GM19397 (cell line): ENCODE results near the gene TRAF7.

Experiments used
- ATAC-seq: cut with Tn5 transposase; IDR thresholded peaks from one replicate; pipeline ENCODE4 v1.9.1; 2021; ENCODE audit warnings: mild to moderate bottlenecking, moderate library complexity; ENCODE audit not compliant: unreplicated experiment

The TRAF7 gene

DNA sequence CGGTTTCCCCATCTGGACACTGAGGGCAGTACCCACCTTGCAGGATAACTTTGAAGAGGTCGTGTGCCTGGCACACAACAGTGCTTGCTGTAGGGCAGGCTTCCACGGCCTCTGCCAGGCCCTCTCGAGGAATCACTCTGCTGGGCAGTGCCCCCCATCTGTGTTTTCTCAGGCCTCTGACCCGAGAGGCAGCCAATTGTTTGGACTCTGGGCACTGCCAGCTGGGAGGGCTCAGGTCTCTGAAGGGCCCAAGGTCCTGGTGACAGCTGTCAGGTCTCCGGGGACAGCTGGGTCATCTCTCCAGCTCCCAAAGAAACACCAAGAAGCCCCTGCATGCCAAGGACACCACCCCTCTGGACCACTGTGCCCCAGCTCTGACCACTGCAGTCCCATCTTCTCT, 8.2 kb upstream of the TRAF7 start:
- no peak for ATAC-seq

DNA sequence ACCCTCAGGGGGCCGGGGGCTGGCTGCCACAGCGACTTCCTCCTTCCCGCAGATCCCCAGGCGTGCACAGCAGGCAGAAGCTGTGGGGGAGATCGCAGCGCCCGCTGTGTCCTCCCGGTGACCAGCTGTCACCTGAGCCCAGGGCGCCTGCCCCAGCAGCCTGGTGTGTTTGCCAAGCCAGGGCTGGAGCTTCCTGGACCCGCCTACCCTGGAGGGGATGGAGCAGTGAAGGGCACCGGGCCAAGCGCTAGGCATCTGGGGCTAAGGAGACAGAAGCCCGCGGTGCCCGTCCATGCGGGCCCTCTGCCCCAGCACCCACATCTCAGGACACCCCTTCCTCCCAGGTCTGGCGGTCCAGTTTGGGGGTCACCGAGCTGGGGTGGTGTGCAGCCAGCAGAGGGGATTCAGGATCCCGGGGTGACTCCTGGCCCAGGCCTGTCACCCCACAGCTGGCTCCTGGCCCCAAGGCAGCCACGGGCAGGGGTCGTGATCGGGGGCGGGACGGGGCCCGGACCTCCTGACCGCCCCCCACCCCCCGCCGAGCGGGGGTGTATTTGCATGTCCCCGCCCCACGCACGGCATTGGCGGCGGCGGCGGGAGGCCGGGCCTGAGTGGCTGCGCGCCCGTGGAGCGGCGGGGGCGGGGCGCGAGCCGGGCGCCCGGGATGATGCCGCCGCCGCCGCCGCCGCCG, 7.5 kb upstream of the TRAF7 start, which contains the start of gene RAB26:
Gene RAB26, plus strand, starts transcription at position 645 of the 691 bp plus-strand sequence. CDS start 159 bp downstream, outside the sequence.
- no peak for ATAC-seq

DNA sequence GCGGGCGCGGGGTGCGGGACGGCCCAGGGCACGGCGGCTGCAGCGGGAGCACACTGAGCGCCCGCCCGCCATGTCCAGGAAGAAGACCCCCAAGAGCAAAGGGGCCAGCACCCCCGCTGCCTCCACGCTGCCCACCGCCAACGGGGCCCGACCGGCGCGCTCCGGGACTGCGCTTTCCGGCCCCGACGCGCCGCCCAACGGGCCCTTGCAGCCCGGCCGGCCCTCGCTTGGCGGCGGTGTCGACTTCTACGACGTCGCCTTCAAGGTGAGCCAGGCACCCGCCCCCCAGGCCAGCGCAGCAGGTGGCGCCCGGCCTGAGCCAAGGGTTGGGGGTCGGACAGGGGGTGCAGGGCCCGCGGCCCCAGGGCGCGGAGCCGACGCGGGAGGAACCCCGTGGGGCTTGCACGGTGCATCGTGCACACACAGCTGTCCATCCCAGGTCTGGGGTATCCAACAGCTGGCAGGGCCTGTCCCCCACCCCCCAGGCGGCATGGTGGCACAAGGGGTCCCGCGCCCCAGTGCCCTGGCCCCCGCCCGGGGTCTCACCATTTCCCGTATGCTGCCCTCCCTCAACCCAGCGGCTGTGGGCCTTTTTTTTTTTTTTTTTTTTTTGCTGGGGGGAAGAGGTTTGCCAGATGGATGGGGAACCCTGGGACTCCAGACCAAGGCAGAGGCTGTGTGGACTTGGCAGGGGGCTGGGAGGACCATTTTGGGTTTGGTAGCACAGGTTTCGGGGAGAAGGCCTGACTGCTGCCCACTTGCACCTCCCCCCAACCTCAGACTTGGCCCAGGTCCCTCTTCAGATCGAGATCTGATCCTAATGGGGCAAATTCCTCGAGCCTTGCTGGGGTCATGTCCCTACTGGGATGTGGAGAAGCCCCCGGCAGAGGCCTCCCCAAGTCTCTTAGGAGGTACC, 6.6 kb upstream of the TRAF7 start:
- no peak for ATAC-seq

DNA sequence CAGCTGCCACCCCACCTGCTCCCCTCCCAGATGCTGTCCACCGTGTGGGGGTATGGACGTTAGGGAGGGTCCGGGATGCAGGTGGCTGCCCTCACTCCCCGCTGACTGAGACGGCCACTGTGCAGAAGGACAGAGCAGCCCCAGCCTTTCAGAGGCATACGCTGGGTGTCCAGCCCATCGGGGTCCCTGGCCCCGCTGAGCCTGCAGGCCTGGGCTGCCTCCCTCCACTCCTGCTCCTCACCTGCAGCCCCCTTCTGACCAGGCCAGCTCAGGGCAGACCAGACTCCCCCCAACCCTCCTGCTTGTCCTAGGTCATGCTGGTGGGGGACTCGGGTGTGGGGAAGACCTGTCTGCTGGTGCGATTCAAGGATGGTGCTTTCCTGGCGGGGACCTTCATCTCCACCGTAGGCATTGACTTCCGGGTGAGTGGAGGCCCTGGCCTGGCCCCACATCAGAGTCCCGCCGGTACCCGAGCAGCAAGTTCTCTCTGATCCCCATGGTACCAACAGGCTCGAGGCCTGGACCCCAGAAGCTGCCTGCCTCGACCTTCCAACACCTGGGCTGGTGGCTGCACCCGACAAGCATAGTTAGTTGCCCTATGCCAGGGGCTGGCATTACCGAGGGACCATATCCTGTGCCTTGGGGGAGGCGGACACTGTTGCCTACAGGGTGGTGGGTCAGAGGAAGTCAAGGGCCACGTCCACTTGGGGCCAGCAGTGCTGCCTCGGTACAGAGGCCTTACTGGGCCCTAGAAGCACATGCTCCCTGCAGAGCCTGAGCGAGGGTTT, 5.8 kb upstream of the TRAF7 start:
- ATAC-seq: no peak

DNA sequence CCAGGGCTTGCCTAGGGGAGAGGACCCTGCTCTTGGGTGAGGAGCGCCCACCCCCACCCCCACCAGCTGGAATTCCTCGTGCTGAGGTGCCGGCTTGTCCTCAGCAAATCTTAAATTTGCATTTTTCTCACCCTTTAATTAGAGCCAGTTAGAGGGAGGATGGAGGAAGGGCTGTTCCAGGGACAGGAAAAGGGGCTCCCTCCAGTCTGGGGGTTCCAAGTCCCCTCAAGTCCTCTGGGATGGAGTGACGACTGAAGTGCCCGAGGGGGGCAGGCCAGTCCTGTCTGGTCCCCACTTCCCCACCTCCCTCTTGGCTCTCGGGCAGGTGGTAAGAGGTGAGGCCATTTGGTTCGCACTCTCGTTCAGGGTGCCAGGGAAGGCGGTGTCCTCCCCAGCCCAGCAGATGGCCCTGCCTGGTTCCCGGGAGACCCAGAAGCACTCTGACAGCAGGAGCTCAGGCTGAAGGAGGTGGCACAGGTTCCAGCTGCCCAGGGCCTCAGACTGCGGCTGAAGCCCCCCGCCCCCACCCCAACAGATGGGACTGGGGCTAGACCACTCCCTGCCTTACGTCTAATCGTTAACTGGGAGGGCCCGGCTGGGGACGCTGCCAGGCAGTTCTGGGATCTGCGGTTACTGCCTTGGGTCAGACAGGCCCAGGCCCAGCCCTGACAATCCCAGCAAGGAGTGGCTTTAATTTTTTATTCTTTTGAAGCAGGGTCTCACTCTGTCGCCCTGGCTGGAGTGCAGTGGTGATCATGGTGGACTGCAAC, 5.0 kb upstream of the TRAF7 start:
- ATAC-seq: no peak

DNA sequence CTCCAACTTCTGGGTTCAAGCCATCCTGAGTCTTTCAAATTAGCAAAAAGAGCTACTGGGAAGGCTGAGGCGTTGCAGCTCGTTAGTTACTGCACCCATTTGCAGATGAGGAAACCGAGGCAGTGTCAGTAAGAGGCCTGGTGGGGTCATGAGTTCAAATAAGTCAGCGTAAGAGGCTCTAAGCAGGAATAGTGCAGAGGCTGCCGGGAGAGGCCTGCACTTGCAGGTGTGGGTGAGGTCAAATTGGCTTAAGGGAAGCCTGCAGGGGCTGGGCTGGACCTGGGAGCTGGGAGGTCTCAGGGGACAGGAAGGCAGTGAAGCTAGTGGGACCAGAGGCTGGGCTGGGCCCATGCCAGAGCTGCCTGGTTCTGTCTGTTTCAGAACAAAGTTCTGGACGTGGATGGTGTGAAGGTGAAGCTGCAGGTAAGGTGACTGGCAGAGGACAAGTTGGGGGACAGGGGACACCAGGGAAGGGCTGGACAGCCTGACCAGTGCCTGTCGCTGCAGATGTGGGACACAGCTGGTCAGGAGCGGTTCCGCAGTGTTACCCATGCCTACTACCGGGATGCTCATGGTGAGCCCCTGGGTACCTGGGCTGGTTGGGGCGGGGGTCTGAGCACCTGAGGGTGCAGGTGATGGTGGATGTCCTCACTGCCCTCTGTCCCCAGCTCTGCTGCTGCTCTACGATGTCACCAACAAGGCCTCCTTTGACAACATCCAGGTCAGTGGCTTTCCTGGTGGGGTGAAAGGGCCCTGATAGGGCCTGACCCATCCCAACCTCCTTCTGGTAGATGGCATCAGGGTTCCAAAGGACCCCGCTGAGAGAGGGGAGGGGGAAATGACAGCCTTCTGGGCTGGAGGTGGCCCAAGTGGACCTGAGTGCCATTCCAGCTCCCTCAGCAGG, 4.1 kb upstream of the TRAF7 start:
- ATAC-seq: no peak

DNA sequence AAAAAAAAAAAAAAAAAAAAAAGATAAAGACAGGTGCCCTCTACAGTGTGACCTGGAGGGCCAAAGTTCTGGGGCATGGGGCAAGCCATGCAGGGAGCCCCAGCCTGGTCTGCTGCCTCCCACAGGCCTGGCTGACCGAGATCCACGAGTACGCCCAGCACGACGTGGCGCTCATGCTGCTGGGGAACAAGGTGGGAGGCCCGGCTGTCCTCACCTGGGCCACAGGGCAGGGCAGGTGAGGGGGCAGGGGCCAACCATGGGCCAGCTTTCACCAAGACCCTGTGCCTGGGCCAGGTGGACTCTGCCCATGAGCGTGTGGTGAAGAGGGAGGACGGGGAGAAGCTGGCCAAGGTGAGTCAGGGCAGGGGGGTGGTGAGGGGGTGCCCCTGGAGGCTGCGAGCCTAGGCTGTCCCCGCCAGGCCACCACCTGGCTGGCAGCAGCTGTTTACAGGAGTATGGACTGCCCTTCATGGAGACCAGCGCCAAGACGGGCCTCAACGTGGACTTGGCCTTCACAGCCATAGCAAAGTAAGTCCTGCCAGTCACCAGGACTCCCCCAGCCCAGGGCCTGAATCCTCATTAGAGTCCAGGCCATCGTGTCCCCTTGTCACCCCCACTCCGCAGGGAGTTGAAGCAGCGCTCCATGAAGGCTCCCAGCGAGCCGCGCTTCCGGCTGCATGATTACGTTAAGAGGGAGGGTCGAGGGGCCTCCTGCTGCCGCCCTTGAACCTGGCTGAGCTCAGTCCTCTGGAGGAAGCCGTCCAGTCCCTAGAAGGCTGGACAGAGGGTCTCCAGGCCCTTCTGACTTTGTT, 2.7 kb upstream of the TRAF7 start:
- ATAC-seq: no peak

DNA sequence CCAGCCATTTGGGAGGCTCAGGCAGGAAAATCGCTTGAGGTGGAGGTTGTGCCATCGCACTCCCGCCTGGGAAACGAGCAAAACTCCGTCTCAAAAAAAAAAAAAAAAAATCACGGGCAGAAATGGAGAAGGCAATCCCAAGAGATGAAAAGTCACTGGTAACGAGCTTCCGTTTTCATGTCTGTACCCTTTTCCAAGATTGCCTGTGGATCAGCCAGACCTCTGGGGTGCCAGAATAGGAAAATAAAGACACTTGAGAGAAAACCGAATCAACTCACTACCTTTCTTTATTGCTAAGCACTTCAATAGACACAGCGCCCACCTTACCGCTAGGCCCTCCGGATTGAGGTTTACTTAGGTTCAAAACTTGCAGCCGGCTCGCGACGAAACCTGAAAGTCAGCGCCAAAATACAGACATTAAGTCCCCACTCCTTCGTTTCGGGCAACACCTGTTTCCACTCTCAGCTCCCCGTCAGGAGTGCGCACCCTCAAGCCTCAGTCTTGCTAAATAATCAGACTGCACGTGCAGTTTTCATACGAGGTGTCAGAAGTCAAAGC, 970 bp upstream of the TRAF7 start:
- ATAC-seq: no peak

DNA sequence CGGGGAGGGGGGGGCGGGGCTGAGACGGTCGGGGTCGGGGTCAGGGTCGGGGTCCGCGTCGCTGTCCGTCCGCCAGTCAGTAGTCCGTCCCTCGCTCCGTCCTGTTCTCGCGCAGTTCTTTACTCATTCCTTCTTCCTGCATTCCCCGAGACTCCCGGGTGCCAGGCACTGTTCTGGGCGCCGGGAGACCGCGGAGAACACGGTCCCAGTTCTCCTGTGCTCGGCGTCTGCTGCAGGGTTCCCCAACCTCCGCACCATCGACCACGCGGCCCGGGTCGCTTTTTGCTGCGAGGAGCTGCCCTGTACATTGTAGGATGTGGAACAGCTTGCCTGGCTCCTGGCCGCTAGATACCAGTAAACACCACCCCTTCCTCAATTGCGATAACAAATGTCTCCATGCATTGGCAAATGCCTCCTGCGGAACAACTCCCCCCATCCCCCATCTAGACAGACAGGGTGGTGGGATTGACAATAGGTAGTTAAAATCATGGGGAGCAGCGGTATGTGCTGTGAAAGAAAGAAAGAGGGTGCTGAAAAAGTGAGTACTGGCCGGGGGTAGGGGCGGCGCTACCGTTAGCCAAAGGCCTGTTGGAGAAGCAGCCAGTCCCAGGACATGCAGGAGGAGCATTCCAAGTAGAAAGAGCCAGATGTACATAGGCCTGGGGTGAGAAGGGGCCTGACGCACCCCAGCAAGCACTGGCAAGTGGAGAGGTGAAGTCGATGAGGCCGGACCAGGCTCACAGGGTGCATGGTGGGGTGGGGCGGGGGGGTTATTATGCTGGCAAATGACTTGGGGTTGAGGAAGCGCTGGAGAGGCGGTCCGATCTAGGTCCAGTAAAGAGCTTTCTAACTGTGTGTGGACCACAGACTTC, 631 bp downstream of the TRAF7 start:
- no peak for ATAC-seq

DNA sequence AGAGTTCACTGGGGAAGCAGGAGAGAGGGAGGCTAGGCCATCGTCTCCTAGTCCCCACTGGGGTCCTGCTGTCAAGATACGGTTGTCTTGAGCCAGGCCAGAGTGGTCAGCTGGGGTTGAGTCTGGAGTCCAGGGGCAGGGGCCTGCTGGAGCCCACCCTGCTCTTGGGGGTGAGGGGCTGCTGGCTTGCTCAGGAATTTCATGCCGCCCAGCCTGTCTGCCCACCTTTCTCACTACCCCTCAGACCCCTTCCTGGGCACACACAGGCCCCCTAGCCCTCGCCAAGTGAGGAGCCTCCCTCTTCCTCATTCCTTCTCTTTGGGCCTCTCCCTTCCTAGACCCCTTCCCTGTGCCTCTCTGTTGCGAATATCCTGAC, 1.3 kb downstream of the TRAF7 start:
- no peak for ATAC-seq

DNA sequence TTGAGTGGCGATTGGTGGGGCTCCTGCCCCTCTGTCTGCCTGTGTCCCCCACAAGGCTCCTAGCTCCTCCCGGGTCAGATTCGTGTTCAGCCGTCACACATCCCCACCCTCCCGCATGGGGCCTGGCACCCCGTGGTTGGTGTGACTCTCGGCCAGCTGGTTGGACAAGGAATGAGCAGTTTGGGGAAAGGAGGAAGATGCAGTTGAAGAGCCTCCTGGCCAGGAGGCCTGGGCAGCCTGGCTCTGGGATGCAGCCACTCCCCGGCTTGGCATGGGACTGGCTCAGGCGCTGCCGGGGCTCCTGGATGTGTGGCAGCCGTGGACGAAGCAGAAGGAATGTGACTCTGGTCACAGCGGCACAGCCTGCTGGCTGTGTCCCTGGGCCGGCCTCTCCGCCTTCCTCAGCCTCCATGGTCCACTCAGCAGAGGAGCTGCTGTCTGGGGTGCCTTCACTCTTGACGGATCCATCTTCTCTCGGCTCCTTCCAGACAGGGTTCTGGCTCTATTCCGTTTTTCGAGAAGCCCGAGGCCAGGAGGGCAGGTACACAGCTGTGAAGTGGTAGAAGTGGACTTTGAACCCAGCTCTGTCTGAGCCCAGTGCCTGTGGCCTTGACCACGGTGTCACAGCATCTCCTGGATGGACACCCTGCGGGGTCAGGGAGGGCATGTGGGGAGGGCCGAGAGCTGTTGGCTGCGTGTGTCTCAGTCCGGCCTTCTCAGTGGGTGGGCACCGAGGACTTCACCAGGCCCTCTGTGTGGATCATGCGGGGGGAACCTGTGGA, 2.1 kb downstream of the TRAF7 start:
- ATAC-seq: no peak

DNA sequence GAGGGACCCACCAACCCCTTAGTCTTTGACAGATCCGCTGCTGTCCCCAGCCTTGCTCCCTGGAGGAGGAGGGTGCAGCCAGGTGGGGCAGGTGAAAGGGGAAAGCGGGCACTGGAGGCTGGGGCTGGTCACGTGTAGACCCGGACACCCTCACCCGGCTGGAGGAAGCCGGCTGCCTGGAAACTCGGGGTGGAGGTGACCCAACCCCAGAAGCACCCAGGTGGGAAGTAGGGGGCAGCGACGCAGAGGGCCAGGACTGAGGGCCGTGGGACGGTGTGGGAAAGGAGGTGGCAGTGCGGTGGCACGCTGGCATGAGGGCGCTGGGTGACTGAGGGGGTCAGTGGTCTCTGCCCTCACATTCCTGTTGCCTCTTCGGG, 2.7 kb downstream of the TRAF7 start:
- no peak for ATAC-seq

DNA sequence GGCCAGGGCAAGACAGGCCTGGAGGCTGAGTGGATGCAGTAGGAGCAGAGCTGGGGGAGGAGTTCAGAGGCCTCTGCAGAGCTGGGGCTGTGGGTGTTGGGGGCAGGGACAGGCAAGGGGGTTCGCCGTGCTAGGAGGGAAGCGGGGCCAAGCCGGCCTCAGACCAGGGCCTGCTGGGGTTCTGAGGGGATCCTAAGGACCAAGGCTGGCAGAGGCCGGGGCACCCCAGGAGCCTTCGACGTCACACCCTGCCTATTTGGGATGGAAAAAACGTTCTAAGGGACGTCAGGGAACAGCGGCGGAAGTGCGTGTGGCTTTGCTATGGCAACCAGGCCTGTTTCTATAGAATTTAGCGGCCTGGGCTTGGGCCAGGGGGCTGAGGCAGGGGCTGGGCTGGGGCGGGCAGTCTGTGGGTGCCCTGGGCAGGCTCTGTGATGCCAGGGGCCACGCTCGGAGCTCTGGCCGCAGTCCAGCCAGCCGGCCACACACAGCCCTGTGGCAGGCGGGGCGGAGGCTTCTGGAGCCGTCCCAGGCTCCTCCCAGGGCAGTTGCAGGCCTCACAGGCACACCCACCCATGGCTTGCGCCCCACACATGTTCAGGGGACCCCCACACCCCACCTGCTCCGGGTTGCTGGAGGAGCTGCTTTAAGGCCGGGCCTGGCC, 3.7 kb downstream of the TRAF7 start:
- no peak for ATAC-seq

DNA sequence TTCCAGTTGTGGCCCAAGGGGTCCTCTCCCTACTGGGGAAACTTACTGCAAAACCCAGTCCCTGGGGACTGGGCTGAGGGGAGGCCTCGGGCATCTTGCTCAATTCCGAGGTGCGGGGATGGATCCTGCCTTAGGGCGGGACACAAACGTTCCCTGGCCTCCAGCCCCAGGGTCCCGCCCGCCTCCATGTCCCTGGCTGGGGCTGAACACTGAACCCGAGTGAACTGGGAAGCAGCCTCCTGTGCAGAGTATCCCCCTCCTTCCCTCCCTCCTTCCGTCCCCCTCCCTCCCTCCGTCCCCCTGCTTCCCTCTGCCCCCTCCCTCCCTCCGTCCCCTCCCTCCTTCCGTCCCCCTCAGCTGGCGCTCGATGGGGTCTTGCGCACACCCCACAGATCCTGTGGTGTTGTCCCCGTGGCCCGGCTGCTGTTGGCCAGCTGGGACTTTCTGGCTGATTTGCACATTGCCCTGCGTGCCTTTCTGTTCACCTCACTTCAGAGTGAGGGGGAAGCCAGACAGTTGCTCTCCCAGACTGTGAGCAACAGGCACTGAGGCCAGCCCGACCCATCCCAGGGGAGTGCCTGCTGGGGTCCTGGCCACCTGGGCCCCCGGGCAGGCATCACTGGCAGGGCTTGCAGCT, 5.5 kb downstream of the TRAF7 start:
- no peak for ATAC-seq

DNA sequence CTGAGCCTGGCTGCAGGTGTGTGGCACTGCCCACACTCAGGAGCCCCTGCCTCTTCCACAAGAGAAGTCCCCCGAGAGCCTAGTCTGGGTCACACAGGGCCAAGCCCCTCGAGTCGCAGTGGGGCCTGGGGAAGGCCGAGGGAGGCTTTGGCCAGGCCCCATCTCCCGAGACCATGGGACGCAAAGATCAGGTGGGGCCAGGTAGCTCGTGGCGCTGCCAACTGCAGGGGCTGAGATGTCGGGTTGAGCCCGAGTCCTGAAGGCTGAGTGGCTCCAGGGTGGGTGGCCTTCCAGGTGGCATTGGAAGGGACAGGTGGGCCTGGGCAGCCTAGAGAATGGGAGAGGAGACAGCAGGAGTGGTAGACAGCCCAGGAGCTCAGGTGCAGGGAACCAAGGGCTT, 6.3 kb downstream of the TRAF7 start:
- no peak for ATAC-seq

DNA sequence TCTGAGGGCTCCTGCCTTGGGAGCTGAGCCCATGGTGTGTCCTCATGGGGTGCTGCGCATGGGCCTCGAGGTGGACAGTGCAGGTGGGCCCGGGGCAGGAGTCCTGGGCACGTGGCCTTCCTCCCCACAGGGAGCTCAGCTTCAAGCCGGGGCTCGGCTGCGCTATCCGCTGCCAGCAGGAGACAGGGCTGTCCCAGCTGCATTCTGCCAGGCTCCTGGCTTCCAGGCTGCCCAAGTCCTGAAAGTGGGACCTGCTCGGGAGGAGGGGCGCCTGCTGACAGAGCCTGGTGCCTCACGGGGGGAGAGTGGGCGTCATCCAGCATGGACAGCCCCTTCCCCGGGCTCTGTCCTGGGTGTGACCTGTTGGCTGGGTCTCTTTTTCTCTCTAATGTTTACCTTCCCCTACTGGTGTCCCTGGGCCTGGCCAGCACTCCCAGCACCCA, 7.1 kb downstream of the TRAF7 start:
- no peak for ATAC-seq
